PC-9 (cell line): Measurements from ENCODE around the gene KDM5B.

ENCODE experiments used
- CTCF ChIP-seq: fragments of 200-600 bp; sonication (generic); conservative IDR thresholded peaks from 2 replicates; pipeline ENCODE4 v1.6.1; 2017; ENCODE audit warnings: mixed run types, antibody characterized with exemption, mild to moderate bottlenecking, moderate library complexity
- EZH2 ChIP-seq: fragments of 200-600 bp; sonication (generic); IDR thresholded peaks from 2 replicates; pipeline ENCODE4 v1.8.0; 2017; ENCODE audit warnings: antibody characterized with exemption, low read depth

- TF ChIP-seq CTCF (no peak), EZH2 (no peak)
Observed at GRCh38 chr1:202844259-202844658, 36.0 kb upstream of the KDM5B start.
